Fibroblast of skin of scalp (primary cell): ENCODE results near the gene ZMIZ2.
"Not testable (repeated sequence)": the region's sequence is repeated elsewhere in the genome, so short reads cannot be mapped to it uniquely, and the experiment has no call there.

Experiments used
- DNase-seq: peaks from one replicate; pipeline ENCODE4 v3.0.0-alpha.2; 2013

ZMIZ2 gene

GRCh38 chr7:44729949-44730590, 18.6 kb upstream of the ZMIZ2 start:
- DNase-seq = no peak

- not testable (repeated sequence) for DNase-seq
These were observed 15.7 kb upstream of the ZMIZ2 start for GRCh38 chr7:44732971-44733370.

DNA sequence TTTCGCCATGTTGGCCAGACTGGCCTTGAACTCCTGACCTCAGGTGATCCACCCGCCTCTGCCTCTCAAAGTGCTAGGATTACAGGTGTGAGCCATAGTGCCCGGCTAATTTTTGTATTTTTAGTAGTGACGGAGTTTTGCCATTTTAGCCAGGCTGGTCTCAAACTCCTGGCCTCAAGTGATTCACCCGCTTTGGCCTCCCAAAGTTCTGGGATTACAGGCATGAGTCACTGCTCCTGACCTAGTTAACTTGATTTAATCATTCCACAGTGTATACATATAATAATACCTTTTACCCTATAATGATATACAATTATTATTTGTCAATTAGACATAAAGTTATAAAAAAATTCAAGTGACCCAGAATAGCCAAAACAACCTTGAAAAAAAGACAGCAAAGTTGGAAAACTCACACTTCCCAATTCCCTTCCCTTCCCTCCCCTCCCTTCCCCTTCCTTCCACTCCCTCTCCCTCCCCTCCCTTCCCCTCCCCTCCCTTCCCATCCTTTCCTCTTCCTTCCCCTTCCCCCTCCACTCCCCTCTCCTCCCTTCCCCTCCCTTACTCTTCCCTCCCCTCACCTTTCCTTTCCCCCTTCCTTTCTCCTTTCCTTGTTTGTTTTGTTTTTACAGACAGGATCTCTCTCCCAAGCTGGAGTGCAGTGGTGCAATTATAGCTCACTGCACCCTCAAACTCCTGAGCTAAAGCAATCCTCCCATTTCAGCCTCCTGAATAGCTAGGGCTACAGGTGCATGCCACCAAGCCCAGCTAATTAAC, 14.8 kb upstream of the ZMIZ2 start:
- peak; percentile 79 for DNase-seq

- peak; percentile 98 for DNase-seq
These were observed 13.1 kb upstream of the ZMIZ2 start for GRCh38 chr7:44735403-44736165.

DNA sequence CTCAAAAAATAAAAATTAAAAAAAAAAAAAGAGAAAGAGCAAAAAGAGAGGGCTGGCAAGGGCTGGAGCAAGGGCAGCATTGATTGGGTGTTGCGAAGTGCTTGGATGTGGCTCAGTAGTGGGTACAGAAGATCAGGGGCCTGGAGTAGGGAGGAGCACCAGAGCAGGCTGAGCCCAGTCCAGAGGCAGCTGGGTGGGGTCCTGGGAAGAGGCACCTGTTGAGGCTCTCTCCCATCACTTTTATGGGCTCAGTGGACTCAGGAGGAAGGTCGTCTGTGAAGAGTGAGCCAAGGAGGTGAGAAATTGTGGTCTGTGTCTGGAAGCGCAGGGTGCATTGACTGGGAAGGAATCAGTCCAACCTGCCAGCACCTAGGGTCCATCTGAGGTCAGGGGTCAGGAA, 11.8 kb upstream of the ZMIZ2 start:
- DNase-seq = no peak

- DNase-seq = peak; percentile 46
These were observed 10.5 kb upstream of the ZMIZ2 start for GRCh38 chr7:44738051-44738723.

DNA sequence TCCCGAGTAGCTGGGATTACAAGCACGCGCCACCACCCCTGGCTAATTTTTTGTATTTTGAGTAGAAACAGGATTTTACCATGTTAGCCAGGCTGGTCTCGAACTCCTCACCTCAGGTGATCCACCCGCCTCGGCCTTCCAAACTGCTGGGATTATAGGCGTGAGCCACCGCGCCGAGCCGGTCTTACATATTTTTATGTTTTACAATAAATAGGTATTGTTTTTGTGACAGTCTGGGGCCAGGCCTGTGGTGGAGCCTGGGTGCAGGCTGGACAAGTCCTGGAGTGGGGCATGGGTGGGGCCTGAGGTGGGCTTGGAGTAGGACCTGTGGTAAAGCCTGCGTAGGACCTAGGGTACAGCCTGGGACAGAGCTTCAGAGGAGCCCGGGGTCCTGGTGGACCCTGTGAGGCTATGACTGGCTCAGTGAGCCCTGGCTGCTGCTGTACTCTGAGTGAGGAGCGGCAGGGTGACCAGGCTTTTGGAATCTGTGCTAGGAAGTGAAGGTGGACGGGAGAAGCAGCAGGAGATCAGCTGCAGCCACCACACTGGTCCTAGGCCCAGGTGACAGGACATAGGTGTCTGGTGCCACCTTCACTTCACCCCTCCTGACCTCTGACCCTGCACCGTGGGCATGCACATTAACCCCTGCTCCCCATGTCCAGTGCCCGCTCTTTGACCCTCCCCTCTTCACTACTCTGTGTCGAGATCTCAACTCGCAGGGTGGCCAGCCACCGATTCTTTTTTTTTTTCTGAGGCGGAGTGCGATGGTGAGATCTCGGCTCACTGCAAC, 9.6 kb upstream of the ZMIZ2 start:
- DNase-seq = no peak

DNA sequence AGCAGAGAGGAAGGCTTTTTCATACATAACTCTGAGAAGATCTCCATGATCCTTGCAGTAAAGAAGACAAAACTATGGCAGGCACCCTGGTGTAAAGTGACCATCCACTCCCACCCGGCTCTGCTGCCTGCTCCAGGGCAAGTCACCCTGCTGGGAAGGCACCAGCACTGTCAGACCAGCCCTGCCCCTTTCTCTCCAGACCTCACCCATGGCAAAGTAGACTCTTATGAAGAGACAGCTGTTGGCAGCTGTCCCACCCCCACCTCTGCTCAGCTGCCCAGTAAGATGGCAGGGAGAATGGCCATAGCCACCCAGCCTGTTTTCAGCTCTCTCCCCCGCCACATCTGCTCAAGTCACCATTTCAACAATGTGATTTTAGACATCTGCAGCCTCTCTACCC, 8.6 kb upstream of the ZMIZ2 start:
- DNase-seq = no peak

DNA sequence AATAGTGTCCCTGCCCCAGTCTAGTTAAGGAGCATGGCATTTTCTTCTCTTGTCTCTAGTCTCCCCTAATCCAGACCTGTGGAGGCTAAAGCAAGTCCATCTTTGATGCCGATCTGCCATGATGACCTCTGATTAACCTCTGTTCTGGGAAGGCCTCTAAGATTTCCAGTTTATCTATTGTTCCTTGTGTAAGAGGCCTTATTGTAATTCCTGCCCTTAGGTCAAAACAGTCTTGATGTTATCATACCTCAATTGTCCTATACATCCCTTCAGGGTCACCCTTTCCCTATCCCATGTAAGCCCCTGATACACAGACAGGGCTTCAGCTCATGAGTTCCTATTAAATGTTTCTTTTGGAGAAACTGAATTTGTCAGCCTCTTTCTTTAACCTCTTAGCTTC, 4.9 kb upstream of the ZMIZ2 start:
- DNase-seq = no peak

- no peak for DNase-seq
These were observed 493 bp downstream of the ZMIZ2 start for GRCh38 chr7:44748948-44749731.

DNA sequence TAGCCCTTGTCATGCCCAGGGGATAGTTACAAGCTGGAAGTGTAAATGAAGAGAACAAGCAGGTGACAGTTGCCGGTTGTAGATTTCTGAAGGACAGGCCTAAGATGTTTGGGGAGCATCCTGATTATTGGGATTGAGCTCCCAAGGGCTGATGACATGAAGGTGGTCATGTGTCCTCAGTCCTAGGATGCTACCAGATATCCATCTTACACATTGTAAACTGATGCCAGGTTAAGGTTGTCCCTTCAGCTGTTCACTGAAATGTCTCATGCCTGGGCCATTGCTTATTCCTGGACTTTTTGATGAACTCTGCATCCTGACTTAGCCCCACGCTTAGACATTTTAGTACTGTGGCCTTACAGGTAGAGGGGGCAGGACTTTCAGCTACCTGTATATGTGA, 1.3 kb downstream of the ZMIZ2 start:
- DNase-seq = no peak

- no peak for DNase-seq
These were observed 1.8 kb downstream of the ZMIZ2 start for GRCh38 chr7:44750424-44750823.

- no peak for DNase-seq
These were observed 2.4 kb downstream of the ZMIZ2 start for GRCh38 chr7:44750921-44751571.

DNA sequence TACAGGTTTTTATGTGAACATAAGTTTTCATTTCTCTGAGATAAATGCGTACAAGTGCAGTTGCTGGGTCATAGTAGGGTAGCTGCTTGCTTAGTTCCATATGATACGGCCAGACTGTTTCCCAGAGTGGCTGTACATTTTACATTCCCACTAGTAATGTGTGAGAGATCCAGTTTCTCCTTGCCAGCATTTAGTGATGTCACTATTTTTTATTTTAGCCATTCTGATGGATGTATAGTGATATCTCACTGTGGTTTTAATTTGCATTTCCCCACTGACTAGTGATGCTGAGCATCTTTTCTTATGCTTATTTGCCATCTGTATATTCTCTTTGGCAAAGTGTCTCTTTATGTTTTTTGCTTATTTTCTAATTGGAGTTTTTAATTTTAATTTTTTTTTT, 4.2 kb downstream of the ZMIZ2 start:
- no peak for DNase-seq

DNA sequence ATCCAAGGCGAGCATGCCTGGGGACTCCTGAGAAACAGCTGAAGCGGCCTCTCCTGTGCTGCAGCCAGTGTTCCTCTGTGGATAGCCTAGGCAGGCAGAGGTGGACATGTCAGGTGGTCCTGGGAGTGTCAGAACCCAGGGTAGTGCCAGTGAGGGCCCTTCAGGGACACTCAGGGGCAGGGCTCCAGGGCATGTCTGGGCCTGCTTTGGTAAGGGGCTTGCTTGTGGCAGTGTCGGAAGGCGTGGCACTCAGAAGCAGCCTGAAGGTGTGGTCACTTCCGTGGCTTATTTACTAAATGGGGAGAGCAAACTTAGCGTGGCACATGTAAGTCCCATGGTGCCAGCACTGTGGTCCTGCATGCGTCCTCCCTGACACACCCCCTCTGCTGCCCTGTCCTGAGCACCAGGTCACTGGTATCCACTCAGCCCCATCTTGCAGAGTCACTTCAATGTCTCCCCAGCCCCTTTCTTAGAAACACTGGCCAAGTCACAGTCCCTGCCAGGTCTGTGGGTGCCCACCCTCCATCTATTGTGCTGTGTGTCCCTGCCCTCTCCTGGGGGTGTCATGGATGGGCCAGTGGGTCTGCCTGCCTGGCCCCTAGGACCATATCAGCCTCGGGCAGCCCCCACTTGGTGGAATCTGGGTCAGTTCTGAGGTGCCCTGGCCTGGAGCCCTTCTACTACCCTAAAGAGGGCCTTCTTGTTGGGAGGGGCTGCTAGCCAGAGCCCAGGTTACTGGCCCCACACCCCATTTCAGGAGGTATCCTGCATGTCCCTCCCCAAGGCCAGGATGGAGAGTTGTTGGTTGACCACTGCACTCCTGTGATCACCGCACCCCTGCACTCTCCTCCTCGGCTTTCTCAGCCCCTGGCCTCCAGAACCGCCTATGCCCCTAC, 6.4 kb downstream of the ZMIZ2 start:
- DNase-seq = no peak

DNA sequence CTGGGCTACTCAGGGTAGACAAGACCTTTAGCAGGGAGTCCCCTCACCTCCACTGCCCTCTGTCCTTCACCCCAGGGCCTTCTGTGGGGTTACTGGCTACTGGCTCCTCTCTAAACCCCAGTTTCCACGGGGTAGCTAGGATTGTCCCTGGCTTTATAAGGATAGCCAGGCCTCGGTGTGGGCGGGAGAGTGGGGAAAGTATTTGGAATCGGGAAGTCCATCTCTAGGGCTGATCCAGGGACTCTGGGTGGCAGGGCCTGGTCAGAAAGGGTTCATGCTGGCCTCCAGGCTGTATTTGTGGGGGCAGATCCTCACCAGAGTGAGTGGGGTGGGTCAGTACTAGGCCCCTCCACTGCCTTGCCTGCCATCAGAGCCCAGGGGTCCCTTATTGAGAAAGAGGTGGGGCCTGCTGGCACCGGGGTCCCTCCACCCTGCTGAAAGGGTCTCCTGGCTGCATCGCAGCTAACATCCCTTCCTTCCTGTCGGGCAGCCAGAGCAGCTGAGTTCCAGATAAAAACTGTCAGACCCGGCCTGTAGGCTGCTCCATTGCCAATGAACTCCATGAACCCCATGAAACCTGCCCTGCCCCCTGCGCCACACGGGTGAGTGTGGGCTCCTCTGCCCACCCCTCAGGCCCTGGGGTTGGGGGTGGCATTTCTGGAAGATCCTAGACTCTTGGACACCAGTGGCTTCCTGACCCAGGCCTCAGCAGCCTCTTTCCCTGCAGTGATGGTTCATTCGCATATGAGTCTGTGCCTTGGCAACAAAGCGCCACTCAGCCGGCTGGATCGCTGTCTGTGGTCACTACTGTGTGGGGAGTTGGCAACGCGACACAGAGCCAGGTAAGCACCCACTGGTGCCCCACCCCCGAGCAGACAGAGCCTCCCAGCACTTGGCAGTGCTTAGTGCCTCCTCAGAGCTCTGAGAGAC, 7.3 kb downstream of the ZMIZ2 start:
- DNase-seq = no peak

- no peak for DNase-seq
These were observed 8.3 kb downstream of the ZMIZ2 start for GRCh38 chr7:44756904-44757303.

DNA sequence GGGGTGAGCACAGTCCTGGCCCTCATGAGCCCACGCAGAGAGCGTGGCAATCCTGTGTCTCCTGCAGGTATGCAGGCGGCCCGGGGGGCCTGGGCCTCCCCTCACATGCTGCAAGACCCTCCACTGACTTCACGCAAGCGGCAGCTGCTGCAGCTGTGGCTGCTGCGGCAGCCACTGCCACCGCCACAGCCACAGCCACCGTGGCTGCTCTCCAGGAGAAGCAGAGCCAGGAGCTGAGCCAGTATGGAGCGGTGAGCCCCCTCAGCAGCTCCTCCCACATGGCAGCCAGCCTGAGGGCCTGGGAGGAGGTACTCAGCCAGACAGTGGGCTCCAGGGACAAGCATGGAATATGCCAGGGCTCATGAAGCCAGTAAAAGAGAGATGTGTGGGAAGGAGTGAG, 8.7 kb downstream of the ZMIZ2 start:
- DNase-seq = peak; percentile 44

GRCh38 chr7:44757739-44758138, 9.1 kb downstream of the ZMIZ2 start:
- no peak for DNase-seq
